ENCODE data around the gene TLL1.

DNA sequence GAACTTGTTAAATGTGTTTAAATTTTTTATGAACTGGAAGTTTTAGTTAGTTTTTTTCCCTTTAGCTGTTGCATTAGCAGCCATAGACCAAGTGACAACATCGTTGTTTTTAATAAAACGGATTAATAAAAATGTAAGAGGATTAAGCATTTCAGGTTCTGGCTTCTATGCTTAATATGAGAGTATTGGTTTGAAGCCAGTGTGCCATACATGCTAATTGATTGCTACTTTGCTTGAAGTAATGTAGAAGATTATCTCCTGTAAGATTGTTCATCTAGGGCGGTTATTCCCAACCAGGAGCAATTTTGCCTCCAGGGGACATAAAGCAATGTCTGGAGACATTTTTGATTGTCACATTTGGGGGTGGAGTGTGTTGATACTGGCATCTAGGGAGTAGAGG lies 54.3 kb downstream of the TLL1 start:
- TF ChIP-seq POLR2A (IDR thresholded peaks at IDR 0.05) = no peak
- no peak for TF ChIP-seq CTCF (IDR thresholded peaks at IDR 0.05)
